Activated B cell treated with CpG ODN at 0.5 μM for 24 hours (primary cell): ENCODE measurements around the gene HS6ST1. TPM values are rescaled to one million over a fixed set of nuclear protein-coding genes. Genes with fewer than 3 reads are reported as not detected.

Experiments
- ATAC-seq: fragments of 200-7000 bp; cut with Tn5 transposase; one replicate; pipeline ENCODE4 v1.10.0; 2021; ENCODE audit warnings: low read depth, mild to moderate bottlenecking, moderate library complexity
- CTCF ChIA-PET: fragments of 350-600 bp; sonication (Branson Sonifier 250); formaldehyde crosslinking; loops from one replicate; lab custom pipeline; 2021; ENCODE audit warnings: antibody characterized with exemption; lab: Charles Lee
- POLR2A ChIA-PET: fragments of 350-600 bp; sonication (Branson Sonifier 250); formaldehyde crosslinking; loops from one replicate; lab custom pipeline; 2021; ENCODE audit warnings: antibody characterized with exemption; lab: Charles Lee
- DNase-seq: peaks from one replicate; pipeline ENCODE4 v3.0.0; 2022
- H3K27ac Mint-ChIP-seq: one replicate; pipeline ENCODE4 v1.8.0; 2020; ENCODE audit warnings: mixed read lengths
- H3K27me3 Mint-ChIP-seq: one replicate; pipeline ENCODE4 v1.8.0; 2021; ENCODE audit warnings: mixed read lengths
- H3K36me3 Mint-ChIP-seq: one replicate; pipeline ENCODE4 v1.8.0; 2021; ENCODE audit warnings: low read depth, mixed read lengths
- H3K4me1 Mint-ChIP-seq: one replicate; pipeline ENCODE4 v1.8.0; 2021; ENCODE audit warnings: mixed read lengths
- H3K4me3 Mint-ChIP-seq: one replicate; pipeline ENCODE4 v1.8.0; 2020; ENCODE audit warnings: mild to moderate bottlenecking, mixed read lengths
- H3K9me3 Mint-ChIP-seq: one replicate; pipeline ENCODE4 v1.8.0; 2020; ENCODE audit warnings: mixed read lengths
- intact Hi-C: fragments of 100-400 bp; cut with micrococcal nuclease; formaldehyde crosslinking; loops from one replicate; pipeline ENCODE4 v1.15.1; 2024
- total RNA-seq: library from RNA; stranded (reverse); gene quantifications from 2 replicates; pipeline ENCODE4 v1.2.3, GENCODE V29; 2022
- TF ChIP-seq, protein P1 (sequence below): fragments of 200-600 bp; IDR thresholded peaks from one replicate; pipeline ENCODE4 v1.8.0; 2022; ENCODE audit warnings: antibody characterized with exemption, mild to moderate bottlenecking

Gene HS6ST1
- total RNA-seq, 1 donor from 2014 or later: 16.9 TPM

DNA sequence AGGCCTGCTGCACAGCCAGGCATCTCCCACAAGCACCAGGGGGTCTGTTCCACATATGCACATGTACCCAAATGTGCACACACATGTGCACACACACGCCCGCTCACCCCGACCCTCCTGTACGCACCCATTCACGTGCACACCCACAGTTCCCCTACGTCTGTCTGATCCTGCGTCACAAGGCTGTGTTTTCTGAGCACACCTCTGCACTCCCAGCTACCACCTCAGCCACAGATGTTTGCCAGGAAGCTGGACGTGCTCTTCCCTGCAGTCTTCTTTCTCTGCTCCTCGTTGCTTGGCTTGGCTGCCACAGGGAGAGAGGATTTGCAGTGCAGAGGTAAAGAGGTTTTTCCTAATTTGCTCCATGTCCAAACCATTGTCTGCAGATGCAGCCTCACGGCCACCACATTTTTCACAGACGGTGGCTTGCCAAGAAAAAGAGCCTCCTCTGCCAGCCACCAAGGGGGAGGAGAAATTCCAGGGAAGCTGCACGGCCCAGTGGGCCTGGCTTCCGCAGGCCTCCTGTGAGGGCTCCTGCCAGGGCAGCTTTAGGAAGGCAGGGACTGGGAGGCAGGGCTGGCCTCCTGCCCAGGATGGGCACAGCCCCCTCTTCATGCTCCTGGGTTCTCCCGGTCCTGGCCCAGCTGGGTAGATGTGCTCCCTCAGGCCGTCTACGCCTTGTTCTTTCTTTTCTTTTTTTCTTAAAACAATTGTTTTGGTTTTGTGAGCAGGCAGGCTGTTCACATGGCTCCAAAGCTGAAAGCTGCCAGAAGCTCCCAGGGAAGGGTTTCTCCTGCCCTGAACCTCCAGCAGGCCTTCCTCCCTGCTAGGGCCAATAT, 29.3 kb upstream of the HS6ST1 start:
- Mint-ChIP-seq H3K27me3 (no peaks in the 10 kb centered on the region), H3K27ac (no peak overlapping the region), H3K4me3 (no peak overlapping the region), H3K9me3 (peaks cover 17% of the 10 kb centered on the region), H3K36me3 (peaks cover 8% of the 10 kb centered on the region), H3K4me1 (no peaks in the 10 kb centered on the region)
- POLR2A ChIA-PET: no interaction called here
- TF ChIP-seq, protein P1, sequence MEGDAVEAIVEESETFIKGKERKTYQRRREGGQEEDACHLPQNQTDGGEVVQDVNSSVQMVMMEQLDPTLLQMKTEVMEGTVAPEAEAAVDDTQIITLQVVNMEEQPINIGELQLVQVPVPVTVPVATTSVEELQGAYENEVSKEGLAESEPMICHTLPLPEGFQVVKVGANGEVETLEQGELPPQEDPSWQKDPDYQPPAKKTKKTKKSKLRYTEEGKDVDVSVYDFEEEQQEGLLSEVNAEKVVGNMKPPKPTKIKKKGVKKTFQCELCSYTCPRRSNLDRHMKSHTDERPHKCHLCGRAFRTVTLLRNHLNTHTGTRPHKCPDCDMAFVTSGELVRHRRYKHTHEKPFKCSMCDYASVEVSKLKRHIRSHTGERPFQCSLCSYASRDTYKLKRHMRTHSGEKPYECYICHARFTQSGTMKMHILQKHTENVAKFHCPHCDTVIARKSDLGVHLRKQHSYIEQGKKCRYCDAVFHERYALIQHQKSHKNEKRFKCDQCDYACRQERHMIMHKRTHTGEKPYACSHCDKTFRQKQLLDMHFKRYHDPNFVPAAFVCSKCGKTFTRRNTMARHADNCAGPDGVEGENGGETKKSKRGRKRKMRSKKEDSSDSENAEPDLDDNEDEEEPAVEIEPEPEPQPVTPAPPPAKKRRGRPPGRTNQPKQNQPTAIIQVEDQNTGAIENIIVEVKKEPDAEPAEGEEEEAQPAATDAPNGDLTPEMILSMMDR: no peak
- intact Hi-C loops: no loop called here
- DNase-seq: no peak
- ATAC-seq: no peak
- CTCF ChIA-PET: no interaction called here

DNA sequence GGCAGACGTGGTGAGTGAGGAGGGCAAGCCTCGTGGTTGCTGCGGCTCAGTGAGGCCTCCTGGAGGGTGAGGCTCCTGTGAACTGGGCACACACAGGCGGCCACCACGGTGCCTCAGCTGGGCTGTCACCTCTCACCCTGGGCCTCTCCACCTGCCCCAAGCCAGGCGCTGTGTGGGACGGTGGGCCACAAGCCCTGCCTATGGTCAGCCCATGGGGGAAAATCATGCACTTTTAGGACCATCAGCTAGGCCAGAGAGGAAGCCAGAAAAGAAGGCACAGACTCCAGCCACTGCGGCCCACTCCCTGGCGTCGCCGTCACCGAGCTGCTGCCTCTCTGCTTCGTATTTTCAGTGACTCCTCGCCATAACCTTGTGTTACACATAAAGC, 28.5 kb upstream of the HS6ST1 start:
- ATAC-seq: no peak
- no peak overlapping the region for H3K27ac Mint-ChIP-seq
- H3K4me3 Mint-ChIP-seq: no peak overlapping the region
- H3K36me3 Mint-ChIP-seq: peaks cover 8% of the 10 kb centered on the region
- DNase-seq: no peak
- H3K4me1 Mint-ChIP-seq: no peaks in the 10 kb centered on the region
- peaks cover 16% of the 10 kb centered on the region for H3K9me3 Mint-ChIP-seq
- ChIA-PET CTCF (no interaction called here), POLR2A (no interaction called here)
- TF ChIP-seq, protein P1: no peak
- H3K27me3 Mint-ChIP-seq: no peaks in the 10 kb centered on the region
- intact Hi-C loops: no loop called here

DNA sequence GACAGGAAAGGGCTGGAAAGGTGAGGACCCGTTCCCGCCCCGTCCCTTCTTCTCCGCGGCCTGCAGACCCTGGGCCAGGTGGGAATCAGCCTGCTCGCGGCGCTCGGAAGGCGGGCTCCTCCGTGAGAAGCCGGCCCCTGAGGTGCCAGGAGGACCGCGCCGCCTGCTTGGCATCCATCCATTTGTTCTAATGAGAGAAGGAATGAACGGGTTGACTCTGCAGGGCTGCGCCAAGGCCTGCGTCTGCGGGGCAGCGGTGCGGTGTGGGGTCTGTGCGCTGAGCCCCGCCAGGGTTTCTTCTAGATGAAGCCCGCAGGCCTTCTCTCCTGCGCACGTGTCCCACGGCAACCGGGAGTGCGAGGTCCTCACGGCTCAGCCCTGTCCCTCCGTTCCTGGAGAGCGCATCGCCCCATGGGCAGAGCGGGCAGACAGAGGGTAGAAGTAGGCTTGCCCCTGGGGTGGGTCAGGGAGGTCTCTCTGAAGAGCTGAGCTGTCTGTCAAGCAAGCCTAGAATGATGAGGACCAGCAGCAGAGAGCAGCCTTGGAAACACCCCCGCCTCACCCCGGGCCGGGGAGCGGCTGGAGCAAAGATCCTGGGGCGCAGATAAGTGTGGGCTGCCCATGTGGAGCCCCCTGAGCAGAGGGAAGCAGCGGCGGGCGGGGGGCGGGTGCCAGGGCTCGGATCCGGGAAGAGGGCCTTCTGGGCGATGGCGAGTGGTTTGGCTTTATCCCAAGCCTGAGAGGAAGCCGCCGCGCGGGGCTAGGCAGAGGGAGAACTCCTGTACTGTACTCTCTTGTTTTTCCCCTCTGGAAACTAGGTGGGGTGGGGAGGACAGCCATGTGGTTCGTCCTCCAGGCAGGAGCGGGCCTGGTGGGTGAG, 27.9 kb upstream of the HS6ST1 start:
- ChIA-PET POLR2A (no interaction called here), CTCF (no interaction called here)
- no peak overlapping the region for H3K4me3 Mint-ChIP-seq
- ATAC-seq: no peak
- TF ChIP-seq, protein P1: no peak
- H3K27me3 Mint-ChIP-seq: no peaks in the 10 kb centered on the region
- intact Hi-C loops: no loop called here
- peaks cover 14% of the 10 kb centered on the region for H3K9me3 Mint-ChIP-seq
- H3K27ac Mint-ChIP-seq: no peak overlapping the region
- H3K36me3 Mint-ChIP-seq: peaks cover 3% of the 10 kb centered on the region
- DNase-seq: no peak
- no peaks in the 10 kb centered on the region for H3K4me1 Mint-ChIP-seq

DNA sequence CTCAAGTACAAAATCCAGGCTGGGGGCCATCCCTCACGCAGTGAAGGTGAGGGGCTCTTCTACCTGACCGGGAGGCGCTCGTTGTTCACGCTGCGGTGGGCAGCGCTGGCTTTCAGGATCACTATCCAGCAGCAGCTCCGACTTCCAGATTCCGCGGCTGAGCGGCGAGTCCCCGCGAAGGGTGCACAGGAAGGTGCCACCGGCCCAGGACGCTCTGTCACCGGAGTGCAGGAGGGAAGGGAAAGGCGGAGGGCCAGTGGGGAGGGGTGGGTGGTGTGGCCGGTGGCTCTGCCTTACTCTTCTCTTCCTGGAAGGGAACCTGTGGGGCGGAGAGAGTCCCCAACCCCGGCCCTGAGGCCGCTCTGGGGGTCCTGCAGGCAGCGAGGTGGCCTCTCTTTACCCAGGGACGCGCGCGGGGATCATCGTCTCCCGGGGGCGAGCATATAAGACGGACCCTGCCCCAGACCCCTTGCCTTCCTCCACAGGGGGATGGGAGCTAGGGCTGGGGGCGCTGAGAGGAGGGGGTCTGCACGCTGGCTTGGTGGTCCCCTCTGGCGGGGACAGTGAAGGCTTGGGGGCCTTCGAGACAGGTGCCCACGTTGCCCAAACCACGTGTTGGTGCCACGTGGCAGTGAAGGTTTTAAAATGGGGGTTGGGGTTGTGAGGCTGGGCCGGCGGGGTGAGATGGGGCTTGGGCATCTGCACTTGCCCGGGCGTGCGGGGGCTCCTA, 26.9 kb upstream of the HS6ST1 start:
- Mint-ChIP-seq H3K9me3 (peaks cover 13% of the 10 kb centered on the region), H3K27me3 (no peaks in the 10 kb centered on the region), H3K4me1 (no peaks in the 10 kb centered on the region), H3K36me3 (no peaks in the 10 kb centered on the region), H3K27ac (no peak overlapping the region), H3K4me3 (no peak overlapping the region)
- intact Hi-C loops: no loop called here
- TF ChIP-seq, protein P1: no peak
- ATAC-seq (no peak), DNase-seq (no peak)
- ChIA-PET POLR2A (no interaction called here), CTCF (no interaction called here)
